Lower lobe of right lung (tissue), 2 donors: ENCODE results near the gene LETM1. TPM values are rescaled to one million over a fixed set of nuclear protein-coding genes. Genes with fewer than 3 reads are reported as not detected.

Experiments used
- ATAC-seq, 2 donors: fragments of 200-7000 bp; cut with Tn5 transposase; one replicate each; pipeline ENCODE4 v1.9.1; 2020 to 2022; ENCODE audit warnings: mild to moderate bottlenecking in 2 of 2, moderate library complexity in 2 of 2
- DNase-seq: peaks from one replicate; pipeline ENCODE4 v3.0.0-alpha.2; 2020
- H3K27ac ChIP-seq: fragments of 200-600 bp; one replicate; pipeline ENCODE4 v1.8.0; 2022
- H3K27me3 ChIP-seq: fragments of 200-600 bp; one replicate; pipeline ENCODE4 v1.8.0; 2022; ENCODE audit warnings: low read depth
- H3K36me3 ChIP-seq: fragments of 200-600 bp; one replicate; pipeline ENCODE4 v1.8.0; 2022; ENCODE audit warnings: mild to moderate bottlenecking
- H3K4me1 ChIP-seq: fragments of 200-600 bp; one replicate; pipeline ENCODE4 v1.8.0; 2022
- H3K4me3 ChIP-seq: fragments of 200-600 bp; one replicate; pipeline ENCODE4 v1.8.0; 2022; ENCODE audit warnings: mild to moderate bottlenecking
- H3K9me3 ChIP-seq: fragments of 200-600 bp; one replicate; pipeline ENCODE4 v1.8.0; 2022
- intact Hi-C: fragments of 100-400 bp; cut with DNase I; formaldehyde crosslinking; loops from one replicate; pipeline ENCODE4 v1.11.0; 2022
- total RNA-seq: library from RNA; stranded (reverse); fragmentation: NEBNext Ultra II Directional; extraction: Animal tissue kit (Norgen Biotek cat#: 25700); gene quantifications from one replicate; pipeline ENCODE4 v1.2.1, GENCODE V29; 2021
- TF ChIP-seq, protein P1 (sequence below): fragments of 200-600 bp; IDR thresholded peaks from one replicate; pipeline ENCODE4 v1.8.0; 2022; ENCODE audit warnings: antibody characterized with exemption, mild to moderate bottlenecking
- donor health status: DM: no; HTN: yes; CAD: no; lungs with severe emphysema.

Gene LETM1
- total RNA-seq, 1 donor from 2014 or later = 33.6 TPM

DNA sequence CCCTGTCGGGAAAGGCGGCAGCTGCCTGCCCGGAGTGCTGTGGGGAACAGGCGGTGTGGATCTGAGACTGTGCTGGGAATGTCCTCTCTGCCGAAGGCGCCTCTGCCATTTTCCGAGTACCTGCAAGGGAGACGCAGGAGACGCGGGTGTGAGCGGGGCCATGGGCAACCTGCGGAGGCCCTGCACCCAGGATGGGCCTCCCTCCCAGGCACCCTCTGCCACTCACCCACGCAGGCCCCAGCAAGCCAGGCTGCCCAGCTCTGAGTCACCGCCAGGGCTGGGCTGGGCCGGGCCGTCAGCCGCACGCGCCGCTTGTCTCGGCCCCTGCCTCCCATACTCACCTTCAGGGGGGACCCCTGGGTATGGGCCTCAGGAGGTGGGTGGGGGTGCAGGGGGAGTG is 66.4 kb downstream of the LETM1 start:
- no peak overlapping the region for H3K4me3 ChIP-seq
- H3K9me3 ChIP-seq = no peaks in the 10 kb centered on the region
- peaks cover 15% of the 10 kb centered on the region for H3K27me3 ChIP-seq
- TF ChIP-seq, protein P1, sequence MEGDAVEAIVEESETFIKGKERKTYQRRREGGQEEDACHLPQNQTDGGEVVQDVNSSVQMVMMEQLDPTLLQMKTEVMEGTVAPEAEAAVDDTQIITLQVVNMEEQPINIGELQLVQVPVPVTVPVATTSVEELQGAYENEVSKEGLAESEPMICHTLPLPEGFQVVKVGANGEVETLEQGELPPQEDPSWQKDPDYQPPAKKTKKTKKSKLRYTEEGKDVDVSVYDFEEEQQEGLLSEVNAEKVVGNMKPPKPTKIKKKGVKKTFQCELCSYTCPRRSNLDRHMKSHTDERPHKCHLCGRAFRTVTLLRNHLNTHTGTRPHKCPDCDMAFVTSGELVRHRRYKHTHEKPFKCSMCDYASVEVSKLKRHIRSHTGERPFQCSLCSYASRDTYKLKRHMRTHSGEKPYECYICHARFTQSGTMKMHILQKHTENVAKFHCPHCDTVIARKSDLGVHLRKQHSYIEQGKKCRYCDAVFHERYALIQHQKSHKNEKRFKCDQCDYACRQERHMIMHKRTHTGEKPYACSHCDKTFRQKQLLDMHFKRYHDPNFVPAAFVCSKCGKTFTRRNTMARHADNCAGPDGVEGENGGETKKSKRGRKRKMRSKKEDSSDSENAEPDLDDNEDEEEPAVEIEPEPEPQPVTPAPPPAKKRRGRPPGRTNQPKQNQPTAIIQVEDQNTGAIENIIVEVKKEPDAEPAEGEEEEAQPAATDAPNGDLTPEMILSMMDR = no peak
- H3K4me1 ChIP-seq = peaks cover 10% of the 10 kb centered on the region
- intact Hi-C loops = no loop called here
- no peak for DNase-seq
- H3K36me3 ChIP-seq = no peaks in the 10 kb centered on the region
- ATAC-seq = no peak
- H3K27ac ChIP-seq = no peak overlapping the region

DNA sequence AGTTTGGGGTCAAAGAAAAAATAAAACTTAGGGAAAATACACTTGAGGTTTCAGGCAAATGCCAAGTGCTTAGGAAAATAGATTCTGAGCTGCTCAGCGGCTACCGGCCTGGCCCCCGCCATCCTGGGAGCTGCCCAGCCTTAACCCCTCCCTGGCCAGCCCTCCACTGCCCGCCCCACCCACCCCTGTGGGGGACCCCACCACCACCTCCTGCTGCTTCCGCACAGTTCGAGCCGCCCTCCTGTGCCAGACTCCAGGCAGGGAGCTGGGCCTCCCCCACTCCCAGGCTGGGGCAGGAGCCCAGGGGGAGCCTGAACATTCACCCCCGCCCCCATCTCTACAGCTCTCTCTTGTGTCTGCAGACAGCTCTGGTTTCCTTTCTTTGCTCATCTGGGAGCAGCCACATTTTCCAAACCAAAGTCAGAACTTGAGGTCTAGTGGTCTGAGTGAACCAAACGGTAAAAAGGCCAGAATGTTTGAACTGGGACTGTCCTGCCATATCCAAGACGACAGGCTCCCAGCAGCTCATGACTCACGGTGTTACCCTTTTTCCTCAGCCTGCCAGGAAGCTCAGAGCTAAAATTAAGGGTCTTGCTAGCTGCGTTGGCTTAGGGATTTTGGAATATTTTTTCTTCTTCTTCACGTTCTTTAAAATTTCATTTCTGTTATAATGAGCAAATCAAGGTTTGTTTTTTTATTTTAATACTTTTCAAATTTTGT is 67.5 kb downstream of the LETM1 start:
- TF ChIP-seq, protein P1 = no peak
- Histone ChIP-seq H3K4me3 (no peak overlapping the region), H3K36me3 (no peaks in the 10 kb centered on the region), H3K27me3 (peaks cover 8% of the 10 kb centered on the region), H3K9me3 (no peaks in the 10 kb centered on the region), H3K27ac (no peak overlapping the region), H3K4me1 (peaks cover 4% of the 10 kb centered on the region)
- no peak for DNase-seq
- no peak for ATAC-seq
- intact Hi-C loops = no loop called here

DNA sequence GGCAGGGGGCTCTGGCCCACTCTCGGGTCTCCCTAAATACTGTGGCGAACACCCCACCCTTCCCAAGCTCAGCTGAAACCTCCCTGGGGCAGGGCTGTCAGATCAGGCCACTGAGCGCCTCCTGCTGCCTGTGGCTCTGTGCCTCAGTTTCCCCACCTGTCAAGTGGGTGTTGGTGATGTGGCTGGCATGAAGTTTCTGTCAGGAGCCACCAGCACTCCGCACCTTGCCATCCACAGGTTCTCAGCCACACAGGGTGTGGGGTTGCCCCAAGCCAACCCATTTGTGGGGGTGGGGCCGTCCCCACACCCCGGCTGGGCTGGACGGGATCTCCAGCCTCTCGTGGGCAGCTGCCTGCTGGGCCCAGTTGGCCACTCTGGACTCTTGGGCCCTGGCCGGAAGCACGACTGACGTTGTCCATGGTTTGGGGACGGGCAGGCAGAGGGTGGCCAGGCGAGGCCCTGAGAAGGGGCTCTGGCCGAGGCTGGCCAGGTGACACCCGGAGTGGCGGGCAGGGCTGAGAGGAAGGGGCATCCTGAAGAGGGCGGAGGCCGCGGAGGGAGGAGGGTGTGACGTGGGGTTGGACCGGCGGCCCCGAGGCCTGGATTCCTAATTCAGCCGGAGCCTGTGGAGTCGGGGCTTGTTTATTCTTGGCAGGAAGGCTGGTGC is 68.4 kb downstream of the LETM1 start:
- DNase-seq = no peak
- TF ChIP-seq, protein P1 = no peak
- Histone ChIP-seq H3K4me1 (peaks cover 2% of the 10 kb centered on the region), H3K4me3 (no peak overlapping the region), H3K27me3 (peaks cover 5% of the 10 kb centered on the region), H3K9me3 (no peaks in the 10 kb centered on the region), H3K27ac (no peak overlapping the region), H3K36me3 (no peaks in the 10 kb centered on the region)
- intact Hi-C loops = no loop called here
- no peak for ATAC-seq

DNA sequence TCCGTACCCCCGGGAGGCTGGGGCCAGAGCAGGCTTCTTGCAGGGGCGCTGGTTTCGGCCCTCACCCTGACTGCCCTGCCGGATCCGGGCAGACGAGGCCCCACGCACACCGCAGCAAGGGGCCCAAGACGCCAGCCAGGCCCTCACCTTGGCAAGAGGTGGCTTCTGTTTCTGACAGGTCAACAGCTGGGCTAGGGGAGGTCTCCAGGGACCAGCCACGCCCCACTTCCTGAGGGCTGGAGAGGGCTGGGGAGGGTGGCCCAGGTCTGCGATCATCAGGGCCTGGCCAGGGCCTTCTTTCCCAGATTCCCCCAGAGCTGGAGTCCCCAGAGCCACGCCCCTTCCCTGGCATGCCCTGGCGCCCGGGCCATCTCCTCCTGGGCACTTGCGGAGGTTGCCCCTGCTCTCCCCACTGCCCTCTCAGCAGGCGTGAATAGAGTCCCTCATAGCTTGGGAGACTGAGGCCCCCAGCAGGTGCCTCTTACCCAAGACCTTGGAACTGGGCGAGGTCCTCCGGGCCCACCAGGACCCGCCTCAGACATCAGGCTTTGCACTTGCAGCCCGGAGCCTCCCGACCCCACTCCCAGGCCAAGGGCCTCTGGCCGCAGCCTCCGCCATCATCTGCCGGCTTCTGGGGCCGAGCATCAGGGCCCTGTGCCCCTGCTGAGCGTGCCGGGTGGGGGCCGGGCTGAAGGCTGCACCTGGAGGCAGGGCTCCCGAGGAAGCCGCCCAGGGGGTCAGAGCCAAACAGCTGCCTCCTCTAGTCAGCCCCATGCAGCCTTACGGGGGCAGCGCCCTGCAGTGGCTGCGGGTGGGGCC is 69.2 kb downstream of the LETM1 start:
- H3K27me3 ChIP-seq = no peaks in the 10 kb centered on the region
- ATAC-seq (peak; percentile 7 to 19), DNase-seq (no peak)
- no peak overlapping the region for H3K4me3 ChIP-seq
- H3K4me1 ChIP-seq = no peaks in the 10 kb centered on the region
- no peaks in the 10 kb centered on the region for H3K36me3 ChIP-seq
- TF ChIP-seq, protein P1 = no peak
- no peaks in the 10 kb centered on the region for H3K9me3 ChIP-seq
- intact Hi-C loops = no loop called here
- H3K27ac ChIP-seq = no peak overlapping the region

DNA sequence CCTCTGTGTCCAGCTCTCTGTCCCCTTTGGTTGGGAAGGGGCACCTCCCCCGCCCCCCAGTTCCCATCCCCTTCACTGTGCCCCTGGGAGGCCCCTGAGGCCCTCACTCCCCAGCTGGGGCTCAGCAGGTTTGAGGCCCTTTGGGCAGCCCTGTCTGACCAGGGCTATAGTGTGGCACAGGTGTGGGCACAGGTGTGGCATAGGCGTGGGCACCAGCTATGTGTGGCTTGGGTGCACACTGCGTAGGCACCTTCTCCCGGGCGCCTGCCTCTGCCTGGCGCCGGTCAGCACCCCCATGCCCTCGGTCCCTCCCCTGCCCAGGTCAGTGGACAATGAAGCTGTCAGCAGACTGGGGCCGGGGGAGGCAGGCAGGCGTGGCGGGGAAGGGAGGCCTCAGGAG is 70.4 kb downstream of the LETM1 start:
- ATAC-seq = no peak
- TF ChIP-seq, protein P1 = no peak

More for the DNA sequence above, 70.4 kb downstream of the LETM1 start:
- Histone ChIP-seq H3K4me3 (no peak overlapping the region), H3K27ac (no peak overlapping the region), H3K36me3 (no peaks in the 10 kb centered on the region), H3K9me3 (no peaks in the 10 kb centered on the region), H3K27me3 (no peaks in the 10 kb centered on the region), H3K4me1 (no peaks in the 10 kb centered on the region)
- no peak for DNase-seq
- intact Hi-C loops = no loop called here
